Renal cortex interstitium (tissue), 11 donors: ENCODE measurements around the gene ZNF385B. TPM values are rescaled to one million over a fixed set of nuclear protein-coding genes. Genes with fewer than 3 reads are reported as not detected.
"Not testable (repeated sequence)": the region's sequence is repeated elsewhere in the genome, so short reads cannot be mapped to it uniquely, and the experiment has no call there.

Experiments used
- DNase-seq, 11 donors: peaks; one replicate each; pipeline ENCODE4 v3.0.0-alpha.2; 2013; ENCODE audit warnings: low read depth in 9 of 11, low spot score in 4 of 11; ENCODE audit errors: extremely low read depth in 1 of 11
- polyA plus RNA-seq, 3 donors: library from polyadenylated mRNA; unstranded; fragments of 120-200 nt; gene quantifications; one replicate each; pipeline ENCODE4 v1.2.1, GENCODE V29; 2013; ENCODE audit not compliant: insufficient read length in 3 of 3

ZNF385B gene
- polyA plus RNA-seq, 3 donors = 13.1 to 18.5 (median 13.6) TPM

DNA sequence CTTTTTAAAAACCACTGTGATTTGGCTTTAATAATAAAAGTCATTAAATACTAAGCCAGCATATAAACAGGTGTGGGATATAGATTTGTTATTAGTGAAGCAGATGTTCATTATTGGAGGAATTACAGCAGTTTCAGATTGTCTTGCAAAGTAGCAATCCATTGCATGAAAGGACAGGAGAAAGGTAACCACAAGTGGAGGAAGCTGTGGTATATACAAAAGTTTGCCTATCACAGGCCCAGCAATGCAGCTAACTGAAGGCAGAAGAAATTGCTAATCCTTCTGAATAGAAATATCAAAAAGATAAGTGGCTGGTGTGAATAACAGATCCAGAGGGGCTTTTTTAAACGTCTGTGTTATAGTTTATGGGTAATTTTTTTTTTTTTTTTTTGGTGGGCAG is 199.4 kb downstream of the ZNF385B start:
- DNase-seq = no peak

DNA sequence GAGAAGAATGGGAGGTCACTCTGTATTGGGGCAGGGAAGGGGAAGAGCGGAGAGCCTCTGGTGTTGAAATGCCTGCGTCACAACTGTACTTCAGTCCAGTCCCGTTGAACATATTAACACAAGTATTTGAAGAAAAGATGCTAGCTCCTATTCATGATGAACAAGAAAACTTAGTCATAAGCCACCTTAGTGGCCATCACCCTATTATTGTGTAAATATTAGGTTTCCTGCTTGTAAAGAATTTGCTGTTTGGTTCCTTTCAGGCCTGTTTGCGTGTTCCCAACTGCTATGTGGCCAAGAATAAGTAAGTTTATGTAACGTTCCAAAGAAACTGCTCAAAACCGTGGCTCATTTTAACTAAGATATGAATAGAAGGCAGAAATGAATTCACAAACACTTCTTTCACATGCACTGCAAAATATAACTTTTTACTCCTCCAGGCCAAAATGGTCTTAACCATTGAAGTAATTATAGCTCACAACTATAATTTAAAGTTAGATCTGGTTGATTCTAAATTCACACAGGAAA is 204.3 kb downstream of the ZNF385B start:
- no peak for DNase-seq

DNA sequence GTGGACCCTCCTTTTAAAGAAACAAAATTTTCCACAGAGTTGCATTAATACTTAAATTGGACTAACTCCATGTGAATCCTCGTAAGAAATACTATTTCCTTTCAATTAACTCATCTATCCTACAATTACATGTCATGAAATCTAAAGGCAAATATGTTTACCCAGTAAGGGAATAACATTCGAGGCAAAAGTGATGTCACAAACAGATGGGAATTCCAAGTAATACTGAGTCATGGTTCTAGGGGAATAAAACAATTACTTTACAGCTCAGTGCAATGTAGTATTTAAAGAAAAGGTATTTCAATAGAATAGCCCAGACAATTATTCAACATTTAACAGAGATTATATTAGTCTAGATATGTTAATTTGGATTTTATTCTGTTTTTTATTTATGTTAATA is 205.8 kb downstream of the ZNF385B start:
- DNase-seq = no peak

DNA sequence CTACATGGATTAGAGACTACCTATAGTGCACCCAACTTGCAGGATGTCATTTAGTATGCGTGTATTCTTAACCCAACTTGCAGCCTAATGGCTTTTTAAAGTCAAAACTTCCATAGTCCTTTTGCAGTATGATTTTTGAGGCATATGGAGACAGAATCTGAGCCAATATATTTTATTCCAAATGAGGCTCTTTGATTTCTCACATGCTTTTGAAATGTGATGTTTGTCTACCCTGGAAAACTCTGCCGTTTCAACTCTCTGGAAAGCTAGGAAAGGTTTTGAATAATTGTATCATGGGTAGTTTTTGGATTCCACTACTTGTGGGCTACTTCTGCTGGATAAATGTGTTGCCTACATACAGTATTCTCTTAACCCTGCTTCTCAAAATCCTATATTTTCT is 206.6 kb downstream of the ZNF385B start:
- no peak for DNase-seq

DNA sequence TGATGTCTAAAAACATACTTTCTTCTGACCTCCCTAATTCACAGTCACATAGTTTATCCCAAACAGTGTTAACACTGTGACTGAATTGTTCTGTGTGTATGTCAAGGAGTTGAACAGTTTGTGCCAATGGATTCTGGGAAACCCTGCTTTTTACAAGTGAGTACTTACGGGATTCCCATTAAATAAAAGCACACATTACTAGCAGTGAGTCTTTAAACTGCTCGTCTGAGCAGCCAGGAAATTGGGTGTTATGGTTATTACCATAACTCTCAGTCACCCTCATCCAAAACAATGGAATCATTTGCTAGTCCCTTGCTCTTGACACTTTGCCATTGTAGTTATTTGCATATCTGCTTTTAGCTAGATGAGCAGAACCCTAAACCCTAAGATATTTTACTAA is 209.1 kb downstream of the ZNF385B start:
- no peak for DNase-seq

DNA sequence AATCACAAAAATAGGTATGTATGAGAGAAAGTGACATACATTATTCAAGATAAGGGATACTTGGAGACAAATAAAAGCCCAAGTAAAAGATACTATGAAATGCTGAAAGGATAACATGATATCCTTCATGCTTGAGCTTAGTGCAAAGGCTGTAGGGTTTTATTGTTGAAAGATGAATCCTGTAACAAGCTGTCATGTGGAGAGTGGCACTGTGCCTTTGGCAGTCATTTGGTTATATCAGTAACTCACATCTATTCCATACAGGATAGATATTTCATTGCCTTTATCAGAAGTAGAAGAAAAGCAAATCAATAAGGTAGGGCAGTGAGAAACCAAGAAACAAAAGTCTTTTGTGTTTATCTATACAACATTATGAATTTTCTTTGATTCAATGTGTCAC is 211.0 kb downstream of the ZNF385B start:
- DNase-seq = no peak

DNA sequence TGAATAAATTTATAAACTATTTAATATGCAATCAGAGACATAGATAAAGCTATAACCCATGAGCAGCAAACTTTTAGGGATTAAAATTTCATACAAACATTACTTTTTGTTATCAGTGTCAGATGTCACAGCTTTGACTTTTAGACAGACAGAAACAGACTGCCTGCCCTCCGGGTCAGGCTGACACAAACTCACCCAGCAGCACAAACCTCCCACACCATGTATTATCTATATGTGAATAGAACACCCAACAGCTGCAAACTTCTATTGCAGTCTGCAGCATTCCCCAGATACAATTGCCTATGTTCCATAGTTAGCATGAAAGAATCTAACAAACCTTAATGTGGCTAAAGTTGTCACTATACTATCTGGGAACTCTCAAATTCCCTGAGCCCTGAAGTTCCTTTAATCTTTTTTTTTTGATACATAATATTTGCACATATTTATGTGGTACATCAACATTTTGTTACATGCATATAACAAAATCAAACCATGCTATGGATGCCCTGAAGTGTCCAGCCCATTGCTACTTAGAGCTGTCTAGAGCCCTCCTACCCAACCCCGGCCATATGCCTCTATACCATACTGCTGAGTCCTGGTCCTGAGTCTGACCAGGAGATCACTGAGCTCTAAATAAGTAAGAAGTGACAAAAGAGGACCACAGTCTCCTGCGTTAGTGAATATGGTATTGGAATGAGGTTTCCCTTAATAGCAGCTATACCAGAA is 214.4 kb downstream of the ZNF385B start:
- DNase-seq = no peak

DNA sequence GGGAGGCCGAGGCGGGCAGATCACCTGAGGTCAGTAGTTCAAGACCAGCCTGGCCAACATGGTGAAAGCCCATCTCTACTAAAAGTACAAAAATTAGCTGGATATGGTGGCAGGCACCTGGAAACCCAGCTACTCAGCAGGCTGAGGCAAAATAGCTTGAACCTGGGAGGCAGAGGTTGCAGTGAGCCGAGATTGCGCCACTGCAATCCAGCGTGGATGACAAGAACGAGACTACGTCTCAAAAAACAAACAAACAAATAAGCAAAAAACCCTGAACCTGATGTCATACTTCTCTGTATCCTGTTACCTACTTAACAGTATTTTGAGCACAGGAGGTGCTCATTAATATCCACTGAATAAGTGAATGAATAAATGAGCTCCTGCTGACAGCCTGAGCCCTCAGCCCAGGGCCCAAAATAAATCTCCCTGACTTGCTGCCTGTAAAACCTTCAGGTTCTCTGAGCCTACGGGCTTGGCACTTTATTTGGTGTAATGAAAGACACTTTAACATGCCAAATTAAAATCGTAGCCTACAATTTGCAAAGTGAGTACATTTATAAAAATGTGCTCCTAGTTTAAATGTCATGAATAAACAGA is 215.1 kb downstream of the ZNF385B start:
- DNase-seq = no peak

DNA sequence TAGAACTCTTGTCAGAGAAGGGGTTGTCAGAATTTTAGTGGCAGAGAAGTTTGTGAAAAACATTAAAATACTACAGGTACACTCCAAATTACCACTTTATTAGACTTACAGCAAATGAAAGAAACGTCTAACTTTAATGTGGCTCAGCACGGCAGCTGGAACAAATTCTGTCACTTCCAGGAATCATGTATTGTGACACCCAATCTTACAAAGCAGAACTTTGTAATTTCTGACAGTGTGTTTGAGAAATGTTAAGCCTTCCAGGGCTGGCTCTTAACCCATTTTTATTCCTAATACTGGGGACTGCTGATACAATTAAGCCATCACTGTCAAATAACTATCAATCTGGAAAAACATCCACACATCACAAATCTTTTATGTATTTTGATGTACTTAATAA is 216.4 kb downstream of the ZNF385B start:
- no peak for DNase-seq

DNA sequence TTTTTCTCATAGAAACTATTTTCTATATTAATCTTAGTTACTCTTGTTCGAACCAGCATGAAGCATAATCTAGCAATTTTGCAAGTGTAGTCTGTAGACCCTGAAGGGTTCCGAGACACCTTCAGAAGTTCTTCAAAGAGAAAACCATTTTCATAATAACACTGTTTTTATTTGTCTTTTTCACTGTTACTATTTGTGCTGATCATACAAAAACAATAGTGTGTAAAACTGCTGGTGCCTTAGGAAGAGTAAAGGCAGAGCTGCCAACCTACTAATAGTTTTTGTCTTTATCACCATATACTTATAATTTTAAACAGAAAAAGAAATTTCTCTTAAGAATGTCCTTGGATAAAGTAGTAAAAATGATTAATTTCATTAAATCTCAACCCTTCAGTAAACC is 218.9 kb downstream of the ZNF385B start:
- no peak for DNase-seq

DNA sequence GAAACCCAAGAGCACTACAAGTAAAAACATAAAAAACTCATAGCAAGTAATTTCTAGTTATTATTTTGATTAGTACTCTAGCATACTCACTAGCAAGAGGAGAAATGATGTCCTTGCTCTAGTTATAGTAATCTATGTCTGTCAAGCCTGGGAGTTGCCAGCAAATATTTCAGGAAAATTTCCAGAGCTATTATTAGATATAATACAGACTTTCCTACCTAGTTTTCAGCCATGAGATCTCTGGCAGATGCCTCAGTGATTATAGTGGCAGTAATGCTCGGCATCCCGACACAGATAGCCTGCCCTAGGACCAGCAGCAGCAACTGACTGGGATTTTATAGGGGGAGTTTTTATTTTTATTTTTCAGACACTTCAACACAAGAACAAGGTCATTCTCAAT is 224.4 kb downstream of the ZNF385B start:
- DNase-seq = no peak

DNA sequence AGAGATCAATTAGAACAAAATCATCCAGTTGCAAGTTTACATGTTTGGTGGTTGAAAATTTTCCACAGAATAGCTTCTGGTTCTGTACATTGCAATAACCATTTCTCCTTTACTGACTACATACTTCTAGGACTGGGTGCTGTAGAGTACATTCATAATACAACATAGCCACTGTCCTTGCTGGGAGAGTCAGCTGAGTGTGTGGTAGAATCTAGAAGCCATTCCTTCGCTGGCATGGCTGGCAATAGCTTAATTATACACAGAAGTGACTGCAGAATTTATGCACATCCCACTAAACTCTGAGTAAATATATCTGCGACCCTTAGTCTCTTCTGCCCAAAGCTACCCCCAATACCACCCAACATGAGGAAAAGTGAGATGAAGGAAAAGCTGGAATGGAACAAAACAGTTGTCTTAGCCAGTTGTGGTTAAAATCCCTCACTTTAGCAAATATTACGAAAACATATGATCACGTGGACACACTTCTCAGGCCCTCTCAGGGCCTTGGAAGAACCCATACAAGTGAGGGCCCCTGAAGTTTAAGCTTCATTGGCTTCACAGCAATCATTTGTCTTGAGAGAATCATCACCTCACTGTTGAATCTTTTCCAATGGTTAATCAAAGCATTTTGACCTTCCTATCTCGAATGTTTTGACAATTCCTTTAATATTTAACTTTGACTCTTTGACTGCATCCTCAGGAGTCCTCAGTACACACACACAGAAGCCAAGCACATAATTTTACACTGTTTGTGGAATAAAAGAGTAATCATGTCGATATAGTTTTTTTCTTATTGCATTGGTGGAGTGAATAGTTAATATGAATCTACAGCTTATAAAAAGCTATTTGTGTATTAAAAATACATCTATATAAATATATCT is 225.1 kb downstream of the ZNF385B start:
- no peak for DNase-seq

DNA sequence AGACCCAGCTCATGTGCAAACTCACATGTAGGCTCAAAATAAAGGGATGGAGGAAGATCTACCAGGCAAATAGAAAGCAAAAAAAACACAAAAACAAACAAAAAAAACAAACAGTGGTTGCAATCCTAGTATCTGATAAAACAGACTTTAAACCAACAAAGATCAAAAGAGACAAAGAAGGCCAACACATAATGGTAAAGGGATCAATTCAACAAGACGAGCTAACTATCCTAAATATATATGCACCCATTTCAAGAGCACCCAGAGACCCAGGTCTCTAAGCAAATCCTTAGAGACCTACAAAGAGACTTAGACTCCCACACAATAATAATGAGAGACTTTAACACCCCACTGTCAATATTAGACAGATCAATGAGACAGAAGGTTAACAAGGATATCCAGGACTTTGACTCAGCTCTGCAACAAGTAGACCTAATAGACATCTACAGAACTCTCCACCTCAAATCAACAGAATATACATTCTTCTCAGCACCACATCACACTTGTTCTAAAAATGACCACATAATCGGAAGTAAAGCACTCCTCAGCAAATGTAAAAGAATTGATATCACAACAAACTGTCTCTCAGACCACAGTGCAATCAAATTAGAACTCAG is 229.5 kb downstream of the ZNF385B start:
- DNase-seq = not testable (repeated sequence)

DNA sequence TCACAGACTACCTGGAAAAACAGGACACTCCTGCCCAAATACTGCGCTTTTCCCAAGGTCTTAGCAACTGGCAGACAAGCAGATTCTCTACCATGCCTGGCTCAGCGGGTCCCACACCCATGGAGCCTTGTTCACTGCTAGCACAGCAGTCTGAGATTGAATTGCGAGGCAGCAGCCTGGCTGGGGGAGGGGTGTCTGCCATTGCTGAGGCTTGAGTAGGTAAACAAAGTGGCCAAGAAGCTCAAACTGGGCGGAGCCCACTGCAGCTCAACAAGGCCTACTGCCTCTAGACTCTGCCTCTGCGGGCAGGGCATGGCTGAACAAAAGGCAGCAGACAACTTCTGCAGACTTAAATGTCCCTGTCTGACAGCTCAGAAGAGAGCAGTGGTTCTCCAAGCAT is 231.6 kb downstream of the ZNF385B start:
- DNase-seq = not testable (repeated sequence)

DNA sequence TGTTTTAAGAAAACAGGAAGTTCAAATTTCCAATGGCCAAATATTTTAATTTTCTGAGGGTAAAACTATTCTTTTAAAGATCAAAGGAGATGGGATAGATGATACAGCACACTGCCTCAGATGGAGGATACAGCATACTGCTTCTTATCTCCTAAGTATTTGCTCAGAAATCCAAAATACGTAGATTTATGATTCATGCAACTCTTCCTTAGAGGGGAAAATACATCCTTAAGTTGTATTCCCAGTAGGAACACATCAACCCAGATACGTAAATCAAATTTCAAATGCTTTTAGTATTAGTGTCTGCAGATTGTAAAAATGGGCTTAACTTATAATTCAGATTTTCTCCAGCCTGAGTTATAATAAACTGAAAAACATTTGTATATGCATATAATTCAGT is 235.2 kb downstream of the ZNF385B start:
- DNase-seq = no peak

DNA sequence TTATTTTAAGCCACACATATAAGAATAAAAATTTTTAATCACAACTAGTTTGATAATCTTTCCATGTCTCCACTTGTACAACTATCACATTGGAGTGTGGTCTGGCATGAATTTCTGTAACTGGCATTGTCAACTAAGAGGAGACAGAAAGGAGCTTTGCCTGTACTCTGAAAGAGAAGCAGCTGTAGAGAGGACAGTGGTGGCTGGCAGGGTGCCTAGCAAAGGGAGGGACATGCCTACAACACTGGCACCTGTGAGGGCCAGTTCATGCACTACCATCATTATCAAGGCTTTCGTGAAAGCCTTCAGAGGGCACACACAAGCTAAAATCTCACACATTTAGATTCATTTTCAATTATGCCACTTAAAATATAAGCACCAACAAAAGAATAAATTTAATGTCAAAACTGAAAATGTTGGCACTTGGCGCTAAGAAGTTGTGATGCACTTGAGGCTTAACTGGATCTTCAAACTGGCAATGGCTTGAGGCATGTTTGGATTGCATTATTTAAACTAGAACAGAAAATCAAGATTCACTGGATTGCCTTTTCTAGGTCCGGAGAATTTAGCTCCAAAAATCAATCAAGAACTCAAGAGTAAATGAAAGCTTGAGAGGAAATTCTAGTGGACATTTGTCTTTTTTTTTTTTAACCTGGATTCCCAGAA is 238.6 kb downstream of the ZNF385B start:
- no peak for DNase-seq

DNA sequence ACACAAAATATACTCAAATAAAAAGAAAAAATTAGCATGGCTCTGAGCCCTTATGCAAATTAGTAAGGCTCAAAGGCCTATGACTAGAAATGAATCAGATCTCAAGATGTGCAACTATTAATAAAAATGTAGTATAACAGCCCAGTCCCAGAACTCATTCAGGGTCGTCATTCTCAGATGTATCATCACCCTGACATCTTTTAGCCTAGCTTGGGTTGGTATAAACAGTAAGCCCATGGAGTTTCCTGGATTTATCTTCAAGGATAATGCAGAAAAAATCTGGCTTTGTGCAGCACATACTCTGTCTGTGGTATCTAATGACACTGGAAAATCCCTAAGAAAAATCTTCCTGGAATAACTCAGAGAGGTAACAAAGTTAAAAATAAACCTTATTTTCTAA is 239.3 kb downstream of the ZNF385B start:
- DNase-seq = no peak

DNA sequence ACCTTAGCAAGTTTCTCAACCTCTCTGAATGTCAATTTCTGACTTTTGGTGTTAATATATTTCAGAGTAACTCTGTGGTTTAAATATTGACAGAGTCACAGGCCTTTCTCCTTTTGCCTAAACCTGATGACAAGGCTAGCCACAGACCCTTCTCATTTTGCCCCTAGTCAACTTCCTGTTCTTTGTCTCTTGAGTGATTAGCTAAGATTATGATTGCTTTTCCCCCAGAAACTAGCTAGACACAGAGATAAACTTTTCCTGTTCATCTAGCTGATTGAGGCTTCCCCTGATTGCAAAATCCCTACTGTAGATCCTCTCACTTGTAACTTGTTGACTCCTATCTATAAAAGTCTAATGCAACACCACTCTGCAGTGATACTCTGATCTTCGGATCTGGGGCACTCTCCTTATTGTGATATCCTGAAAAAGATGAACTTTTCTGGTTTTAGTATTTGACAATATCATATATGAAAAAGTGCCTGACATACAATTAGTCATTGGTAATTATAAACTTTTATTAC is 241.4 kb downstream of the ZNF385B start:
- no peak for DNase-seq

DNA sequence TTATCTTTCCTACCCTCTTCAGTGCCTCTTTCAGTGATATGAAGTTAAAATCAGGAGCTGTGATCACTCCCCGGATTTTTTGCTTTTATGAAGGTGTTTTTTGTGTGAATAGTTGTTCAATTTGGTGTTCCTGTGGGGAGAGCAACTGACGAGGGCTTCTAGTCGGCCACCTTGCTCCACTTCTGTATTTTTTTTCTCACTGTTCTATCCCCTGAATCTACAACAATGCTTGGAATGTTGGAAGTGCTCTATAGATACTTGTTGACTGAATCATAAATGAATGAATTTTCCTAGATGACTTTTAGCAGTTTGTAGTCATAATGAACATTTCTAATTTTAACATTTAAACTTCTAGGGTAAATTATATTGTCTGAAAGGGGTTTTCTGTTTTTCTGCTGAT is 247.3 kb downstream of the ZNF385B start:
- no peak for DNase-seq
